Neuron (in vitro differentiated cells): ENCODE measurements around the gene H19.

ENCODE experiments used
- H2AFZ ChIP-seq: one replicate; pipeline ENCODE4 v1.6.1; 2013; ENCODE audit warnings: low read depth, mild to moderate bottlenecking, inconsistent platforms, low read length, moderate library complexity
- H3K27me3 ChIP-seq: one replicate; pipeline ENCODE4 v1.6.1; 2013; ENCODE audit warnings: low read length; ENCODE audit not compliant: insufficient read depth
- H3K36me3 ChIP-seq: one replicate; pipeline ENCODE4 v1.6.1; 2013; ENCODE audit warnings: low read length; ENCODE audit not compliant: insufficient read depth
- H3K4me1 ChIP-seq: one replicate; pipeline ENCODE4 v1.6.1; 2013; ENCODE audit warnings: low read length; ENCODE audit not compliant: insufficient read depth
- H3K4me3 ChIP-seq: 2 replicates; pipeline ENCODE4 v1.5.1; 2013; ENCODE audit warnings: mild to moderate bottlenecking, low read length, moderate library complexity
- H3K9me3 ChIP-seq: one replicate; pipeline ENCODE4 v1.6.1; 2013; ENCODE audit warnings: low read length

The H19 gene

DNA sequence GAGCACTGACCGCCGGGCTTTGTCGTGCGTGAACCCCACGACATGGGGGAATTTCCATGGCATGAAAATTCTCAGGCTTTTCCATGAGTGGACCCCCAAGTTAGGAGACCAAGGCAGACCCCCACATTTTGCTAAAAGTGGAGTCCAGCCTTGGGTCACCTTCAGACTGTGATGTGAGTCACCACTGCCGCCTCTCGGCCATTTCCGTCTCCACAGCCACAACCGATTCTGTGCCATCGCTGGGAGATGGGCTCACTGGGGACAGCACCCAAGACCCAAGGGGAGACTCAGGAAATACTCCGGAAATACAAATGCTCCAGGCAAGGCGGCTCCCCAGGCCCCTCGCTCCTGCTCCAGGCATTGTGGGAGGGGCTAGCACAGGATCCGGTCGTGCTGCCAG is 1.2 kb upstream of the H19 start:
- H3K4me3 ChIP-seq = no peak overlapping the region
- H3K9me3 ChIP-seq = no peaks in the 10 kb centered on the region
- no peaks in the 10 kb centered on the region for H3K27me3 ChIP-seq
- no peaks in the 10 kb centered on the region for H3K36me3 ChIP-seq
- no peak overlapping the region for H2AFZ ChIP-seq
- H3K4me1 ChIP-seq = no peaks in the 10 kb centered on the region

DNA sequence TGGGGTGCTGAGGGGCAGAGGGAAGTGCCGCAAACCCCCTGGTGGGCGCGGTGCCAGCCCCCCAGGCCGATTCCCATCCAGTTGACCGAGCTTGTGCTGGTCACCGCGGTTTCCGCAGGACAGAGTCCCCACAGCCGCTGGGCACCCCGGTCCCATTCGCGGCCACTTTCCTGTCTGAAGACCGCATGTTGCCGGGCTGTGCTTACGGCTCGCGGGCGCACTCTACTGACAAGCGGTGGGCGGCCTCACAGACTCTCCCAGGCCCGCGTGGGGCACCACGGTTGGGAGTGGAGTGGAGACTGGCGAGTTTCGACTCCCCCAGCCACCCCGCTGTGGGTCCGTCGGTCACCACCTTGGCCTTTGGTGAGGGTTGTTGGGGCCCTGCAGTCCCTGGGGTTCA is 648 bp upstream of the H19 start:
- Histone ChIP-seq H3K27me3 (no peaks in the 10 kb centered on the region), H3K4me1 (no peaks in the 10 kb centered on the region), H3K4me3 (no peak overlapping the region), H3K9me3 (no peaks in the 10 kb centered on the region), H2AFZ (no peak overlapping the region), H3K36me3 (no peaks in the 10 kb centered on the region)

DNA sequence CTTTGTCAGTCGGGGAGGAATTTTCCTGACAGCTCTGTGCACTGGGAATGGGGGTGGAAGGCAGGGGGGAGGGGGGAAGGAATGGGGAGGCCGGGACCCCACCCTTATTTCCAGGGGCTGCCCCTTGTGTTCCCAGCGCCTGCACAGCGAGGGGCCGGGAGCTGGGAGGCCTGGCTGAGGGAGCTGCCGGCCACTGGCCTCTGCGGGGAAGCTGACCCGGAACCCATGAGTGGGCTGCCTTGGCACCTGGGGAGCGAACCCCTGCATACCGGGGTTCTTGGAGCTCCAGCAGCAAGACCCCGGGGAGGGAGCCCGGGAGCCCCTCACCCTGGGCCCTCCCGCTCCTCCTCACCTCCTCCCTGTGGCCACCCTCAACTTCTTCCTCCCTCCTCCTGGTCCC is 3.5 kb downstream of the H19 start:
- Histone ChIP-seq H3K27me3 (no peaks in the 10 kb centered on the region), H3K36me3 (no peaks in the 10 kb centered on the region), H2AFZ (no peak overlapping the region)

DNA sequence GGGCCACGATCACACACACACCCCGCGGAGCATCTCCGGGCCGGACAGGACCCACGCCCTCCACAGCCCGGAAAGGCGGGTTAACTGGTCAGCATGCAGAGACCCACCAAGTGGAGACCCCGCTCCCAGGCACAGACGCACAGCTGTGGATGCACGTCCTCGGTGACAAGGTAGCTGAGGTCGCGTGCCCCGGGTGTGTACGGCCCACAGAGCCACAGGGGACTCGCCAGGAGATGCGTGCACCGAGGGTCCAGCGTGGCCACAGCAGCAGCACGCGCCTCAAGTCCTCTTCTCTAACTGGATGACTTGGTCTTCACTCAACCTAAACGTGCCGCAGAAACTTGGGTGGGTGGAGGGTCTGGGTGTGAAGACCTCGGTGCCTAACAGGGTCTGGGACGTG is 5.5 kb downstream of the H19 start:
- no peaks in the 10 kb centered on the region for H3K27me3 ChIP-seq
- no peaks in the 10 kb centered on the region for H3K4me1 ChIP-seq

More for the DNA sequence above, 3.5 kb downstream of the H19 start:
- Histone ChIP-seq H3K4me3 (no peak overlapping the region), H3K9me3 (no peaks in the 10 kb centered on the region), H3K4me1 (no peaks in the 10 kb centered on the region)

DNA sequence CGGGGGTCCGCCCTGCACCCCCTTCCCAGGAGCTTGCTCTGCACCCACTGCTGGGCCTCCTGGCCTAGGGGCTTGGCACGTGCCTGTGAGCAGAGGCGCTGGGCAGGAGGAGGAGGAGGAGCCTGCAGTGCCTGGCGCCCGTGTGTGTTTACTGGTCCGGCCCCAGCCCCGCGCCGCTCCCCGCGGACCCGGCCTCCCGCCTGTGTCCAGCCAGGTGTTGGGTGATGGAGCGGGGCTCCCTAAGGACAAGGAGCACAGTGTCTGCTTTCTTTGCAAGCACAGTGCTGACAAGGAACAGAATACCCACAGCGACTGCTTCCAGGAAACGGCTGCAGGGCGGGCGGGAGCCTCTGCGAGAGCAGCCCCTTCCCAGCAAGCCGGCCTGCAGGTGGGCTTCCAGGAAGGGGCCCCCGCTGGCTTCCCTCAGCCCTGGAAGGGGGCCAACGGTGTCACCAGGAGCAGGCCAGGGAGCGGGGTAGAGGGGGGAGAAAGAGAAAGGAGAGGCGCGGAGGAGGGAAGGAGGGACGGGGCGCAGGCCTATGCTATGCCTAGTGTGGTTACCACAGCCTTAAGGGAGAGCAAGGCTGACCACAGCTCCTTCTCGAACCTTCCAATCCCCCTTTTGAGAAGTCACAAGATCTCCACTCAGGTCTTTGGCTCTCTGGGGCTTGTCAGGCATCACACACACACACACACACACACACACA is 6.6 kb downstream of the H19 start:
- no peak overlapping the region for H3K4me3 ChIP-seq
- no peaks in the 10 kb centered on the region for H3K4me1 ChIP-seq
- no peaks in the 10 kb centered on the region for H3K9me3 ChIP-seq
- H2AFZ ChIP-seq = no peak overlapping the region
- no peaks in the 10 kb centered on the region for H3K27me3 ChIP-seq
- H3K36me3 ChIP-seq = no peaks in the 10 kb centered on the region

More for the DNA sequence above, 5.5 kb downstream of the H19 start:
- H3K36me3 ChIP-seq = no peaks in the 10 kb centered on the region
- H3K4me3 ChIP-seq = no peak overlapping the region
- no peak overlapping the region for H2AFZ ChIP-seq
- no peaks in the 10 kb centered on the region for H3K9me3 ChIP-seq

DNA sequence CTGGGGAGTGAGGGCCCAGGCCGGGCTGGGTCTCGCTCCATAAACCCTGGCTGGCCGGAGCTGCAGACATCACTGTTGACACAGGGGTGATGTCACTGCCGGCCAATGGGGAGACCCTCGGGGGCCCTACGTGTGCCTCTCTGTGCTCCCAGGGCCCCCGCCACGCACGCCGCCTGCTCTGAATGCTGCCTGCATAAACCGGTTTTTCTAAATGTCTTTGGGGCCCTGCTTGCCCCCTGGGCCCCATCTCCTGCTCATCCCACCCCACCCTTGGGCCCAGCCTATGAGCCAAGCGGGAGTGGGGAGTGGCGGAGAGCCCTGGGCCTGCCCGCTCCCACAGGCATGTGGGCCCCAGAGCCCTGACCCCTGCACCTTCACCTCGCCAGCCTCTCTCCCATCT is 7.7 kb downstream of the H19 start:
- Histone ChIP-seq H2AFZ (no peak overlapping the region), H3K4me3 (no peak overlapping the region), H3K36me3 (no peaks in the 10 kb centered on the region), H3K9me3 (no peaks in the 10 kb centered on the region), H3K27me3 (no peaks in the 10 kb centered on the region), H3K4me1 (no peaks in the 10 kb centered on the region)

DNA sequence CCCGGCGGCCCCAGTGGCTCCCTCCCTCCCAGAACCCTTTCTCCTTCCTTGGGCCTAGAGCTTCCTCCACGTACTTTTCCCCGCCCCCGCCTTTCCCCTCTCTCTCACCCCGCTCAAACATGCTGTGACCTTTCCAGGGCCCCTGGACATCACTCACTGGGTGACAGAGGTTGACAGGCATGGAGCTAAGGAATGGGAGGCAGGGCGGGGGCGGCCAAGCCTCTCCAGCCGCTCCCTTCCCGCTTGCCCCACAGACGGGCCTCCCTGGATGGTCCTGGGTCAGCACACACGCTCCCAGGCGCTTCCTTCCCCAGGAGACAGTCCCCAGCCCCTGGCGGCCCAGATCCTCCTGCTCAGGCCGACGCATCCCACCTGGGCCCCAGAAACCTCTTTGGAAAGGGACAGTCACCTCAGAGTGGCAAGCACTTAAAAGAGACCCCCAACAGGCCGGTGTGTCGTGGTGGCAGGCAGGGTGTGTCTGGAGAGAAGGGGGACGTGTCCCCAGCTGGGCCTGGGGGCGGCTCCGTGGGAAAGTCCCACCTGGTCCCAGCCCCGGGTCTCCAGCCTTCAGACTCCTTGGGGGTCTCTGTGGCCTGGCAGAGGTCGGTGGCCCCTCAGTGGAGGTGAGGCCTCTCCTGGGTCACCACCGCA is 8.8 kb downstream of the H19 start:
- H3K4me3 ChIP-seq = no peak overlapping the region
- H3K36me3 ChIP-seq = no peaks in the 10 kb centered on the region
- H3K9me3 ChIP-seq = no peaks in the 10 kb centered on the region
- H2AFZ ChIP-seq = no peak overlapping the region
- H3K27me3 ChIP-seq = no peaks in the 10 kb centered on the region
- no peaks in the 10 kb centered on the region for H3K4me1 ChIP-seq

DNA sequence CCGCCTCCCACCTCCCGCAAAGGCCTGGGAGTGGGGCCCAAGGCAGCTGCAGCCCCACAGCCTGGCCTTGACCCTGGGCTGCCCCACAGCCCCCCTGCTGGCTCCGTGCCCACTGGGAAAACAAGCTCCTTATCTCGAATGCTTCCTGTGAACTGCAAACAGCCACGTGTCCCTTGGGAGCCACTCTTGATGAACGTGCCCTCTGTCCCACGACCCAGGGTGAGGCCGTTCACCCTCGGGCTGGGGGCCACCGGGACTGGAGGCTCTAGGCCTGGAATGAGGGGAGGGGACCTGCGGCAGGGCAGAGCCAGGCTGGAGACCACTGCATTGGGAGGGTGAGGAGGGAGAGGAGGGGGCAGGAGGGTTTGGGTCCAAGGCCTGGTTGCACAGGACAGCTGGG is 9.5 kb downstream of the H19 start:
- Histone ChIP-seq H3K4me3 (no peak overlapping the region), H3K27me3 (no peaks in the 10 kb centered on the region), H3K4me1 (no peaks in the 10 kb centered on the region), H2AFZ (no peak overlapping the region), H3K9me3 (no peaks in the 10 kb centered on the region), H3K36me3 (no peaks in the 10 kb centered on the region)

DNA sequence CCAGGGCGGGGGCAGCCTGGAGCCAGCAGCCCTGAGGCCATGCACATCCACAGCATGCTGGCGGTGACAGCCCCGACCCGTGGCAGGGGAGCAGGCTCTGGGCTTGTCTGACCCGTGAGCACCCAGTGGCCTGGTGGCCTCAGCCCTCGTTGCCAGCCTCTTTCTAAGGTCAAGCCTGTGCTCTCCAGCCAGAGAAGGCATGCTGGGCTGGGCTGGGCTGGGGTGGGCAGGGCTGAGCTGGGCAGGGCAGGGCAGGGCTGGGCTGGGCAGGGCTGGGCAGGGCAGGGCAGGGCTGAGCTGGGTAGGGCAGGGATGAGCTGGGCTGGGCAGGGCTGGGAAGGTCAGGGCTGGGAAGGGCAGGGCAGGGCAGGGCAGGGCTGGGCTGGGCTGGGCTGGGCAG is 10.6 kb downstream of the H19 start:
- no peak overlapping the region for H2AFZ ChIP-seq
- no peaks in the 10 kb centered on the region for H3K27me3 ChIP-seq
- H3K36me3 ChIP-seq = no peaks in the 10 kb centered on the region
- H3K4me3 ChIP-seq = no peak overlapping the region
- H3K4me1 ChIP-seq = no peaks in the 10 kb centered on the region
- H3K9me3 ChIP-seq = no peaks in the 10 kb centered on the region

DNA sequence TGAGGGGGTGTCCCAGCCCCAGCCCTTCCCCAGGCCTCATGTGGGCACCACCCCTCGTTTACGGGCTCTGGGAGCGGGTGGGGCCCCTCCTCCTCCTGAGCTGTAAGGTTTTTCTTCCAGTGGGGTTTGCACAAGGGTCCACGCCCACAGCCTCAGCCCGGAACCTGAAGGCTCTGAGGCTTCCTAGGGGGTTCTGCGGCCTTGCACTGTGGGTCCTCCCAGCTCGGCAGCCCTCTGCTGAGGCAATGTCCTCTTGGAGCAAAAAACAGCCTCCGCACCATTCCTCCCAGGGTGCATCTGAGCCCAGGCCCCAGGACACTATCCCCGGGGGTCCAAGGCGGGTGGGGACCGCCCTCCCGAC is 14.1 kb downstream of the H19 start:
- Histone ChIP-seq H3K9me3 (no peaks in the 10 kb centered on the region), H3K4me3 (no peak overlapping the region), H3K27me3 (no peaks in the 10 kb centered on the region), H2AFZ (no peak overlapping the region), H3K4me1 (no peaks in the 10 kb centered on the region), H3K36me3 (no peaks in the 10 kb centered on the region)

DNA sequence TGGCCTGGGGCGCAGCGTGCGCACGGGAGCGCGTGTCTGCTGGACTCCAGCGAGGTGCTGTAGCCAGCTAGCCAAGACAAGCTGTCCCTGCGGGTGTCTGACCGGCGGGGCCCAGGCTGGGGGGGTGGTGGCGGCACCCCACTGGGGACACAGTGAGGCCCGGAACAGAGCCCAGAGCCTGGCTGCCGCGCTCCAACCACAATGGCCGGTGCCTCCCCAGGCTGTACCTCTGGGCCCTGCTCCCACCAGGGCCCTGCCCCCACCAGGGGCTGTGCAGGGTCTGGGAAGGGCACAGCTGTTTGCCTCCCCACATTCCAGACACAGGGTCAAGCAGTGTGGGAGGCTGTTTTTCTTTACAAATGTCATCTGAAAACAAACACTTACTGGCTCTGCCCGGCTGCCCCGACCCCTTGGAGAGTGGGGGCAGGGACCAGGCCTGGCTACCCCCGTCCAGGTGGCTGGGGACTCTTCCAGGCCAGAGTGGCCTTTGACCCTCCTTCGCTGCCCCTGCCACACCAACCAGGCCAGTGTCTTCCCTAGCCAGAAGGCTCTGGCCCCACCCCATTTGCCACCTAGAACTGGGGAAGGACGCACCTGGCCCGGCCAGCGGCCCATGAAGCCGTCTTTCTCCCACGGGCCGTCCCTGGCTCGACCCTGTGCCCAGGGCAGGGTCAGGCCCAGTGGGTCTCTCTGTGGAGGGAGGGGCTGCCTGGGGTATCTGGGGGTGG is 14.6 kb downstream of the H19 start:
- no peak overlapping the region for H3K4me3 ChIP-seq
- H2AFZ ChIP-seq = no peak overlapping the region
- no peaks in the 10 kb centered on the region for H3K4me1 ChIP-seq
- no peaks in the 10 kb centered on the region for H3K9me3 ChIP-seq
- no peaks in the 10 kb centered on the region for H3K27me3 ChIP-seq
- H3K36me3 ChIP-seq = no peaks in the 10 kb centered on the region

DNA sequence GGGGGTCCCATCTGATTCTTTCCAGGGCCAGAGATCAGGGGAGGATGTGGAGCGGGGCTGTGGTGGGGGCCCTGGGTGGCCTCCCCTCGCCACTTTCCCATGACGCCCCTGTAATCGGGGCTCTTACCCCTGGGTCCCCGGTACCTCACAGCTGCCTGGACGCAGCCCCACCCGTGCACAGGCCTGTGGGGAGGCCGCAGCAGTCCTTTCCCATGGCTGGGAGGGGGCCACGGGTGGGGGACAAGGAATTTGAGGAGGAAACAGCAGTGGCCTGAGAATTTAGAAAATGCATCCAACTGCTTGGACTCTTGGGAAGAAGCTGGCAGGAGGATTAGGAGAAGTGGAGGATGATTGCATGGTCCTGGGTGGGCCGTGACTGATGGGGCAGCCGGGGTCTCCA is 18.0 kb downstream of the H19 start:
- H3K4me3 ChIP-seq = no peak overlapping the region
- H3K27me3 ChIP-seq = no peaks in the 10 kb centered on the region
- H3K9me3 ChIP-seq = no peaks in the 10 kb centered on the region
- H3K36me3 ChIP-seq = no peaks in the 10 kb centered on the region
- no peaks in the 10 kb centered on the region for H3K4me1 ChIP-seq
- H2AFZ ChIP-seq = no peak overlapping the region

DNA sequence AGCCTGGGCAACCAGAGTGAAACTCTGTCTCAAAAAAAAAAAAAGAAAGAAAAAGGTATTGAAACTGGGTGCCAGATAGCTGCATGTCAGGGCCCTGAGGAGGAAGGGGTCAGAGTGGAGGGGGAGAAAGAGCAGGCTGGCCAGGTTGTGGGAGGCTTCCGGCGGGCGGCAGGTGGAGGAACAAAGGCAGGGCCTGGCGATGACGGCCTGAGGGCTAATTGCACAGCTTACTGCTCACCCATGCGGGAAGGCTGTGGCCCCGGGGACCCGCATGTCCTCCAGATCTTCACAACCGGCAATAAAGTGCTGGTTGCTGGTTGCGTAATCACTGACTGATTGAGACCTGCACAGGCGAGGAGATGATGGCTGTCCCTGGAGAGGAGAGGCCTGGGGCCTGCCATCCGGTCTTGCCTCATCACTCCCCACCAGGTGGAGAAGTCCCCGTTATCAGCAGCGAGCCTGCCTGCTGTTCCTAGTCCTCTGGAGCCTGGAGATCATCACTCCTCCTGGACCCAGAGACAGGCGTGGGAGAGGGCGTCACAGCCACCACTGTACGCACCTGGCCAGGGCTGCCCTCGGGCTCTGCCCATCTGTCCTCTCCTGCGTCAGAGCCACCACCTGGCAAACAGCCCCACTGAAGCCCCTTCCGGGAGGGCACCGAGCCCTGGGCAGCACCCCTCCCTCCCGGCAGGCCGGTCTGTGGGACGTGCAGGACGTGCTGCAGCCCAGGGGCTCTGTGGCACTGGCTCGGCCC is 18.7 kb downstream of the H19 start:
- H3K4me3 ChIP-seq = no peak overlapping the region
- H3K9me3 ChIP-seq = no peaks in the 10 kb centered on the region
- no peaks in the 10 kb centered on the region for H3K4me1 ChIP-seq
- no peaks in the 10 kb centered on the region for H3K36me3 ChIP-seq
- no peaks in the 10 kb centered on the region for H3K27me3 ChIP-seq
- no peak overlapping the region for H2AFZ ChIP-seq
